ENCODE measurements around the gene MICAL3.
A peak's percentile ranks its signal among the peaks of the same experiment; 100 is the strongest.
"Not testable (repeated sequence)": the region's sequence is repeated elsewhere in the genome, so short reads cannot be mapped to it uniquely, and the experiment has no call there.

MICAL3 gene

GRCh38 chr22:18056807-18057474 is 32.6 kb upstream of the MICAL3 start:
- H3K9me3 ChIP-seq (ENCODE audit: control insufficient read depth, low read length), result no peaks in the 10 kb centered on the region
- TF ChIP-seq CTCF (IDR thresholded peaks at IDR 0.05), result no peak
- H3K27me3 ChIP-seq (ENCODE audit: control insufficient read depth, insufficient read depth, low read length), result no peaks in the 10 kb centered on the region
- H3K4me1 ChIP-seq, result peaks cover 14% of the 10 kb centered on the region
- H3K79me2 ChIP-seq, result no peaks in the 10 kb centered on the region
- H3K4me3 ChIP-seq (ENCODE audit: low read depth, low read length), result peak overlapping the region; percentile 18
- H3K9ac ChIP-seq, result no peak overlapping the region
- no peaks in the 10 kb centered on the region for H3K36me3 ChIP-seq (ENCODE audit: control insufficient read depth, insufficient read depth, low read length)
- peak overlapping the region; percentile 65 for H2AFZ ChIP-seq
- peak overlapping the region; percentile 50 for H3K4me2 ChIP-seq (ENCODE audit: low read length)
- peak overlapping the region; percentile 66 for H3K27ac ChIP-seq

GRCh38 chr22:18056161-18056666 is 31.9 kb upstream of the MICAL3 start:
- peak overlapping the region; percentile 66 for H3K27ac ChIP-seq
- peak overlapping the region; percentile 18 for H3K4me3 ChIP-seq (ENCODE audit: low read depth, low read length)

GRCh38 chr22:18055619-18056160 is 31.3 kb upstream of the MICAL3 start:
- peak overlapping the region; percentile 50 for H3K4me2 ChIP-seq (ENCODE audit: low read length)
- H3K79me2 ChIP-seq, result no peaks in the 10 kb centered on the region
- peak overlapping the region; percentile 66 for H3K27ac ChIP-seq
- no peaks in the 10 kb centered on the region for H3K27me3 ChIP-seq (ENCODE audit: control insufficient read depth, insufficient read depth, low read length)
- peak overlapping the region; percentile 65 for H2AFZ ChIP-seq
- H3K4me1 ChIP-seq, result peaks cover 14% of the 10 kb centered on the region
- no peak overlapping the region for H3K9ac ChIP-seq
- H3K36me3 ChIP-seq (ENCODE audit: control insufficient read depth, insufficient read depth, low read length), result no peaks in the 10 kb centered on the region
- no peaks in the 10 kb centered on the region for H3K9me3 ChIP-seq (ENCODE audit: control insufficient read depth, low read length)
- TF ChIP-seq CTCF (IDR thresholded peaks at IDR 0.05), result no peak
- H3K4me3 ChIP-seq (ENCODE audit: low read depth, low read length), result no peak overlapping the region

More at GRCh38 chr22:18056161-18056666, 31.9 kb upstream of the MICAL3 start:
- no peaks in the 10 kb centered on the region for H3K36me3 ChIP-seq (ENCODE audit: control insufficient read depth, insufficient read depth, low read length)
- H2AFZ ChIP-seq, result peak overlapping the region; percentile 65
- peaks cover 14% of the 10 kb centered on the region for H3K4me1 ChIP-seq
- TF ChIP-seq CTCF (IDR thresholded peaks at IDR 0.05), result no peak
- no peaks in the 10 kb centered on the region for H3K27me3 ChIP-seq (ENCODE audit: control insufficient read depth, insufficient read depth, low read length)
- no peaks in the 10 kb centered on the region for H3K9me3 ChIP-seq (ENCODE audit: control insufficient read depth, low read length)
- no peaks in the 10 kb centered on the region for H3K79me2 ChIP-seq
- H3K9ac ChIP-seq, result no peak overlapping the region
- peak overlapping the region; percentile 50 for H3K4me2 ChIP-seq (ENCODE audit: low read length)

- not testable (repeated sequence) for H3K9me3 ChIP-seq (ENCODE audit: control insufficient read depth, low read length); H3K27me3 ChIP-seq (ENCODE audit: control insufficient read depth, insufficient read depth, low read length); H3K4me2 ChIP-seq (ENCODE audit: low read length); H3K79me2 ChIP-seq; H3K27ac ChIP-seq; H3K36me3 ChIP-seq (ENCODE audit: control insufficient read depth, insufficient read depth, low read length); H2AFZ ChIP-seq; H3K4me3 ChIP-seq (ENCODE audit: low read depth, low read length); H3K9ac ChIP-seq
- peaks cover 14% of the 10 kb centered on the region for H3K4me1 ChIP-seq
Measured at GRCh38 chr22:18053216-18053946, 29.0 kb upstream of the MICAL3 start.

GRCh38 chr22:18051113-18051512 is 26.8 kb upstream of the MICAL3 start:
- not testable (repeated sequence) for H3K27me3 ChIP-seq (ENCODE audit: control insufficient read depth, insufficient read depth, low read length); H3K4me1 ChIP-seq; H3K27ac ChIP-seq; H3K79me2 ChIP-seq; H3K4me2 ChIP-seq (ENCODE audit: low read length); H3K9me3 ChIP-seq (ENCODE audit: control insufficient read depth, low read length); H3K4me3 ChIP-seq (ENCODE audit: low read depth, low read length); H2AFZ ChIP-seq; H3K9ac ChIP-seq; H3K36me3 ChIP-seq (ENCODE audit: control insufficient read depth, insufficient read depth, low read length)
